SK-N-SH treated with all-trans-retinoic acid at 6 μM for 48 hours (cell line): ENCODE measurements around the gene PARD3.

ENCODE experiments used
- ATAC-seq: fragments of 200-7000 bp; cut with Tn5 transposase; 3 replicates; pipeline ENCODE4 v1.9.1; 2020; ENCODE audit warnings: mild to moderate bottlenecking, moderate library complexity
- ARNTL ChIP-seq: fragments of 450-650 bp; formaldehyde crosslinking; IDR thresholded peaks from 2 replicates; pipeline ENCODE4 v1.5.0; 2020; ENCODE audit warnings: low read depth, mild to moderate bottlenecking, moderate library complexity, borderline replicate concordance
- CSDC2 ChIP-seq: fragments of 250-450 bp; sonication (Bioruptor Pico); IDR thresholded peaks from 2 replicates; pipeline ENCODE4 v1.5.0; 2020; ENCODE audit warnings: mild to moderate bottlenecking, moderate library complexity
- ESRRG ChIP-seq: fragments of 250-450 bp; sonication (Bioruptor Pico); IDR thresholded peaks from 2 replicates; pipeline ENCODE4 v1.6.1; 2021; ENCODE audit warnings: mild to moderate bottlenecking
- GLIS3 ChIP-seq: fragments of 250-450 bp; sonication (Bioruptor Pico); IDR thresholded peaks from 2 replicates; pipeline ENCODE4 v1.5.0; 2020; ENCODE audit warnings: mild to moderate bottlenecking, moderate library complexity
- ISL1 ChIP-seq: fragments of 250-450 bp; sonication (Bioruptor Pico); IDR thresholded peaks from 2 replicates; pipeline ENCODE4 v2.1.2; 2022; ENCODE audit warnings: mild to moderate bottlenecking, moderate library complexity
- RARB ChIP-seq: fragments of 250-450 bp; sonication (Bioruptor Pico); IDR thresholded peaks from 2 replicates; pipeline ENCODE4 v1.8.0; 2021; ENCODE audit warnings: mild to moderate bottlenecking, moderate library complexity
- SNAI2 ChIP-seq: fragments of 250-450 bp; sonication (Bioruptor Pico); IDR thresholded peaks from 2 replicates; pipeline ENCODE4 v1.5.0; 2020; ENCODE audit warnings: mild to moderate bottlenecking, moderate library complexity
- TCF4 ChIP-seq: fragments of 250-450 bp; sonication (Bioruptor Pico); IDR thresholded peaks from 2 replicates; pipeline ENCODE4 v1.8.0; 2021; ENCODE audit warnings: mild to moderate bottlenecking, moderate library complexity, borderline replicate concordance
- ZFP3 ChIP-seq: fragments of 250-450 bp; sonication (Bioruptor Pico); IDR thresholded peaks from 2 replicates; pipeline ENCODE4 v1.5.0; 2020; ENCODE audit warnings: mild to moderate bottlenecking, moderate library complexity
- ZFP30 ChIP-seq: fragments of 450-650 bp; formaldehyde crosslinking; IDR thresholded peaks from 2 replicates; pipeline ENCODE4 v1.5.0; 2022; ENCODE audit warnings: mild to moderate bottlenecking, moderate library complexity
- ZNF565 ChIP-seq: fragments of 450-650 bp; formaldehyde crosslinking; conservative IDR thresholded peaks from 2 replicates; pipeline ENCODE4 v1.5.0; 2020; ENCODE audit warnings: low read depth, mild to moderate bottlenecking, moderate library complexity
- ZNF8 ChIP-seq: fragments of 450-650 bp; formaldehyde crosslinking; IDR thresholded peaks from 2 replicates; pipeline ENCODE4 v1.5.0; 2020; ENCODE audit warnings: mild to moderate bottlenecking, moderate library complexity
- TF ChIP-seq, protein P1 (sequence below): fragments of 250-450 bp; sonication (Bioruptor Pico); IDR thresholded peaks from 2 replicates; pipeline ENCODE4 v1.5.0; 2020; ENCODE audit warnings: mild to moderate bottlenecking, moderate library complexity
- TF ChIP-seq, protein P2 (sequence below): fragments of 250-450 bp; sonication (Bioruptor Pico); IDR thresholded peaks from 2 replicates; pipeline ENCODE4 v1.5.1; 2020; ENCODE audit warnings: low read depth, mild to moderate bottlenecking, moderate library complexity
- TF ChIP-seq, protein P3 (sequence below): fragments of 250-450 bp; sonication (Bioruptor Pico); IDR thresholded peaks from 2 replicates; pipeline ENCODE4 v1.8.0; 2020; ENCODE audit warnings: mild to moderate bottlenecking, moderate library complexity, borderline replicate concordance
- TF ChIP-seq, protein P4 (sequence below): fragments of 250-450 bp; sonication (Bioruptor Pico); IDR thresholded peaks from 2 replicates; pipeline ENCODE4 v1.8.0; 2021; ENCODE audit warnings: low read depth, mild to moderate bottlenecking, moderate library complexity, borderline replicate concordance

Gene PARD3

DNA sequence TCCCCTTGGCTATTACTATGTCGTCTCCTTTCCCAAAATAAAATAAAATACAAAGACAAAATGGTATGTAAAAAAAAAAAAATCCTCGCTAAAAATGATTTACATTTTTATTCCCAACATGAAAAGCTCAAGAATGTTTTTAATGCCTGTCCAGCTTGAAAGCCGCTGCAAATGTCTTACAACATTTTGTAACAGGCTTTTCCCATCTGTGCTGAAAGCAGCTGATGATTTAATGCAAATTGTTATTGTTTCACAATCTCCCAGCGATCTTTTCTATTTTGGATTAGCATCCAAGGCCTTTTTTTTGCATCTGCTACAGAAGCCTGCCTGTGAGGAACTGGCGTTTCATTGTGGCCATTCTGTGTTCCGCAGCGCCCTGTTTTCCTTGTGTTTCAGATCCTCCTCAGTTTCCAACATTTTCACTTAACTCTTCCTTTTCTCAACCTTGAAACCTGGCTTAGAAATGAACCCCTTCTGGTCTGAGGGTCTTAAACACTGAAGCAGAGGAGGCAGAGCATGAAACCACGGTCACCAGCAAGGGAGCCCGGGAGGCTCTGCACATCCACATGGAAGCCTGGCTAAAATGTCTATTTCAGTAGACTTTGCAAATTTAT lies 712.1 kb downstream of the PARD3 start:
- TF ChIP-seq CSDC2 (no peak), ISL1 (CRISPR knock-in tag) (peak; percentile 28; the same call in 1 of the 2 replicates)
- ATAC-seq, result no peak

DNA sequence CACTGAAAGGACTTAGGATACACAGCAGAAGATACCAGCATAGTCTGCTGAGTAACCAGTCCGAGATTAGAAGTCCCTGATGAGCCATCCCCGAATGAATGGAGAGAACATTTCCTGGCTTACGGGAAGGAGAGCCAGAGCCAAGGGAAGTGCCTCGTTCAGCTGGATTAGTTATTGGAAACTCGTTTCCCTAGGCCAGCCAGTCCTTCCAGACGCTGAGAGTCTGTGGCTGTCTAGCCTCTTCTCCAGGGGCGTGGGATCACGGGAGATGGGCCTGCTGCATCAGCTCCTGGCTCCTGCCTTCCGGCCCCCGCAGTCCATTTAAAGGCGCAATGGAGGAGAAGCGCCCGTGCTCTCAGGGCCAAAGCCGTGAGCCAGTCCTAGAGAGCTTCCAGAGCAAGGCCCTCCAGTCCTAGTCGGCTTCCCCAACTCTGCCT lies 712.8 kb downstream of the PARD3 start:
- TF ChIP-seq GLIS3 (CRISPR knock-in tag), result no peak
- TF ChIP-seq, protein P1, sequence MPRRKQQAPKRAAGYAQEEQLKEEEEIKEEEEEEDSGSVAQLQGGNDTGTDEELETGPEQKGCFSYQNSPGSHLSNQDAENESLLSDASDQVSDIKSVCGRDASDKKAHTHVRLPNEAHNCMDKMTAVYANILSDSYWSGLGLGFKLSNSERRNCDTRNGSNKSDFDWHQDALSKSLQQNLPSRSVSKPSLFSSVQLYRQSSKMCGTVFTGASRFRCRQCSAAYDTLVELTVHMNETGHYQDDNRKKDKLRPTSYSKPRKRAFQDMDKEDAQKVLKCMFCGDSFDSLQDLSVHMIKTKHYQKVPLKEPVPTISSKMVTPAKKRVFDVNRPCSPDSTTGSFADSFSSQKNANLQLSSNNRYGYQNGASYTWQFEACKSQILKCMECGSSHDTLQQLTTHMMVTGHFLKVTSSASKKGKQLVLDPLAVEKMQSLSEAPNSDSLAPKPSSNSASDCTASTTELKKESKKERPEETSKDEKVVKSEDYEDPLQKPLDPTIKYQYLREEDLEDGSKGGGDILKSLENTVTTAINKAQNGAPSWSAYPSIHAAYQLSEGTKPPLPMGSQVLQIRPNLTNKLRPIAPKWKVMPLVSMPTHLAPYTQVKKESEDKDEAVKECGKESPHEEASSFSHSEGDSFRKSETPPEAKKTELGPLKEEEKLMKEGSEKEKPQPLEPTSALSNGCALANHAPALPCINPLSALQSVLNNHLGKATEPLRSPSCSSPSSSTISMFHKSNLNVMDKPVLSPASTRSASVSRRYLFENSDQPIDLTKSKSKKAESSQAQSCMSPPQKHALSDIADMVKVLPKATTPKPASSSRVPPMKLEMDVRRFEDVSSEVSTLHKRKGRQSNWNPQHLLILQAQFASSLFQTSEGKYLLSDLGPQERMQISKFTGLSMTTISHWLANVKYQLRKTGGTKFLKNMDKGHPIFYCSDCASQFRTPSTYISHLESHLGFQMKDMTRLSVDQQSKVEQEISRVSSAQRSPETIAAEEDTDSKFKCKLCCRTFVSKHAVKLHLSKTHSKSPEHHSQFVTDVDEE (CRISPR knock-in tag), result peak; percentile 47; the same call in 1 of the 2 replicates
- 0 out of 2 replicates have a peak, but pooled peaks have one; percentile 46 for TF ChIP-seq SNAI2 (CRISPR knock-in tag)
- ATAC-seq, result peak; percentile 44

DNA sequence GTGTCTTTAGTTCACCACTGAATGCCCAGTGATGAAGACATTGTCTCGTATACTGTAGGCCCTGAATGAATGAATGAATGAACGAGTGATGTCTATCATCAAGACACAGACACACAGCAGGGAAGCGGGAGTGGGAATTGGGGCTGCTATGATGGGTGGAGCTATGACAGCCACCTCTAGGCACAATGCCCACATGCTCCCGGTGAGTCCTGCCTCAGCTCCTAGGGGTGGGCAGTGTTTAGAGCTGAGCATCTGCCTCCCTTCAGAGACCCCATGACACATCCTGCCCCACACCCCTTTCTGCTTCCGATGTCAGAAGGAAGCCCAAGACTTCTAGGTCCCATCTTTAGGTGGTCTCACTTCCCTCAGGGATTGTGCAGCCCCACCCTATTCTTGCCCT lies 714.1 kb downstream of the PARD3 start:
- no peak for ATAC-seq
- TF ChIP-seq CSDC2 (no peak), ZNF8 (no peak), ARNTL (no peak), ZFP3 (CRISPR knock-in tag) (no peak)

DNA sequence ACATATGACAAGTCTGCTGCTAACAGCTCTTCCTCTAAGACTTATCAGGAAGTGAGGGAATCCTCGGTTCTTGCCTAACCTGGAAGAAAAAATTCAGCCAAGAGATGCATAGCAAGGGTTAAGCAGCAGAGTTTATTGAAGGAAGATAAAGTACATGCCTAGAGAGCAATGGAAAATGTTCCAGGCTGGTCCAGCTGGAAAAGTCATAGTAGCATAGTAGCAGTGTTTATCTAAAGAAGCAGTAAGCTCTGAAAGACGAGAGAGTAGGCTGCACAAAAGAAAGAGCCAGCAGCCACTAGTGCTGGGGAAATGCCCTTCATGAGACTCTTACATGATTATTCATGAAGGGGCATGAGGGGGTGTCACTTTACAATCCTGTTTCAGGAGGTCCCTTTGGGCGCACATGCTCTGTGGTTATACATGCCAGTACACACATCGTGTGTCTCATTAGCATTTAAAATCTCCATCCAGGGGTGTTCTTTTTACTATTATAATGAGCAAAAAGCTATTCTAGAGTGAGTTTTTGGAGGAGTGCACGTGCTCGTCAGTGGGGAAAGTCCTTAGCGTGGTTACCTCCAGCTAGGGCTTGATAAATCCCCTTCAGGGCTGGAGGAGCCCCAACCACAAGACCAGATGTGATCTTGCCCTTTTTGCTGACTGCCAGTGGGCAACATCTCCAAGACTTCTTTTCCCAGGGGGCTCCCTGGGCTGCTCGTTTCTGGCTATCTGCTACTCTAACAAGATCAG lies 716.1 kb downstream of the PARD3 start:
- TF ChIP-seq ESRRG (CRISPR knock-in tag) (no peak), SNAI2 (CRISPR knock-in tag) (no peak), TCF4 (no peak), RARB (CRISPR knock-in tag) (no peak), ZFP30 (CRISPR knock-in tag) (no peak), ISL1 (CRISPR knock-in tag) (no peak), ZNF565 (CRISPR knock-in tag) (no peak)
- TF ChIP-seq, protein P2, sequence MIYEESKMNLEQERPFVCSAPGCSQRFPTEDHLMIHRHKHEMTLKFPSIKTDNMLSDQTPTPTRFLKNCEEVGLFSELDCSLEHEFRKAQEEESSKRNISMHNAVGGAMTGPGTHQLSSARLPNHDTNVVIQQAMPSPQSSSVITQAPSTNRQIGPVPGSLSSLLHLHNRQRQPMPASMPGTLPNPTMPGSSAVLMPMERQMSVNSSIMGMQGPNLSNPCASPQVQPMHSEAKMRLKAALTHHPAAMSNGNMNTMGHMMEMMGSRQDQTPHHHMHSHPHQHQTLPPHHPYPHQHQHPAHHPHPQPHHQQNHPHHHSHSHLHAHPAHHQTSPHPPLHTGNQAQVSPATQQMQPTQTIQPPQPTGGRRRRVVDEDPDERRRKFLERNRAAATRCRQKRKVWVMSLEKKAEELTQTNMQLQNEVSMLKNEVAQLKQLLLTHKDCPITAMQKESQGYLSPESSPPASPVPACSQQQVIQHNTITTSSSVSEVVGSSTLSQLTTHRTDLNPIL, result no peak
- TF ChIP-seq, protein P3, sequence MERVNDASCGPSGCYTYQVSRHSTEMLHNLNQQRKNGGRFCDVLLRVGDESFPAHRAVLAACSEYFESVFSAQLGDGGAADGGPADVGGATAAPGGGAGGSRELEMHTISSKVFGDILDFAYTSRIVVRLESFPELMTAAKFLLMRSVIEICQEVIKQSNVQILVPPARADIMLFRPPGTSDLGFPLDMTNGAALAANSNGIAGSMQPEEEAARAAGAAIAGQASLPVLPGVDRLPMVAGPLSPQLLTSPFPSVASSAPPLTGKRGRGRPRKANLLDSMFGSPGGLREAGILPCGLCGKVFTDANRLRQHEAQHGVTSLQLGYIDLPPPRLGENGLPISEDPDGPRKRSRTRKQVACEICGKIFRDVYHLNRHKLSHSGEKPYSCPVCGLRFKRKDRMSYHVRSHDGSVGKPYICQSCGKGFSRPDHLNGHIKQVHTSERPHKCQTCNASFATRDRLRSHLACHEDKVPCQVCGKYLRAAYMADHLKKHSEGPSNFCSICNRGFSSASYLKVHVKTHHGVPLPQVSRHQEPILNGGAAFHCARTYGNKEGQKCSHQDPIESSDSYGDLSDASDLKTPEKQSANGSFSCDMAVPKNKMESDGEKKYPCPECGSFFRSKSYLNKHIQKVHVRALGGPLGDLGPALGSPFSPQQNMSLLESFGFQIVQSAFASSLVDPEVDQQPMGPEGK (CRISPR knock-in tag), result no peak
- TF ChIP-seq, protein P1 (CRISPR knock-in tag), result no peak
- TF ChIP-seq, protein P4, sequence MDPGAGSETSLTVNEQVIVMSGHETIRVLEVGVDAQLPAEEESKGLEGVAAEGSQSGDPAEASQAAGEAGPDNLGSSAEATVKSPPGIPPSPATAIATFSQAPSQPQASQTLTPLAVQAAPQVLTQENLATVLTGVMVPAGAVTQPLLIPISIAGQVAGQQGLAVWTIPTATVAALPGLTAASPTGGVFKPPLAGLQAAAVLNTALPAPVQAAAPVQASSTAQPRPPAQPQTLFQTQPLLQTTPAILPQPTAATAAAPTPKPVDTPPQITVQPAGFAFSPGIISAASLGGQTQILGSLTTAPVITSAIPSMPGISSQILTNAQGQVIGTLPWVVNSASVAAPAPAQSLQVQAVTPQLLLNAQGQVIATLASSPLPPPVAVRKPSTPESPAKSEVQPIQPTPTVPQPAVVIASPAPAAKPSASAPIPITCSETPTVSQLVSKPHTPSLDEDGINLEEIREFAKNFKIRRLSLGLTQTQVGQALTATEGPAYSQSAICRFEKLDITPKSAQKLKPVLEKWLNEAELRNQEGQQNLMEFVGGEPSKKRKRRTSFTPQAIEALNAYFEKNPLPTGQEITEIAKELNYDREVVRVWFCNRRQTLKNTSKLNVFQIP (CRISPR knock-in tag), result no peak
- TF ChIP-seq, all 23 proteins: peak for 0
- ATAC-seq, result no peak
